Posterior vena cava (tissue), 2 donors: ENCODE results near the gene APOBEC4. TPM values are rescaled to one million over a fixed set of nuclear protein-coding genes. Genes with fewer than 3 reads are reported as not detected.
"Not testable (repeated sequence)": the region's sequence is repeated elsewhere in the genome, so short reads cannot be mapped to it uniquely, and the experiment has no call there.

ENCODE experiments used
- DNase-seq: peaks from one replicate; pipeline ENCODE4 v3.0.0-alpha.2; 2020; ENCODE audit warnings: low spot score
- intact Hi-C, 2 donors: fragments of 100-400 bp; cut with DNase I; formaldehyde crosslinking; loops; one replicate each; pipeline versions ENCODE4 v1.14.1 to v1.14.2; 2022 to 2023
- long read RNA-seq, 2 donors: library from polyadenylated mRNA; unstranded; transcript quantifications; one replicate each; pipeline ENCODE4 v2.0.0, GENCODE V29; 2020 to 2021
- total RNA-seq, 2 donors: library from RNA; stranded (reverse); fragmentation: NEBNext Ultra II Directional; extraction: Animal tissue kit (Norgen Biotek cat#: 25700); gene quantifications; one replicate each; pipeline ENCODE4 v1.2.1, GENCODE V29; 2021
- donor health status: DM: yes; HTN: yes; CAD: no.
- donor health status: DM: yes; HTN: yes; CAD: no.

Gene APOBEC4, protein sequence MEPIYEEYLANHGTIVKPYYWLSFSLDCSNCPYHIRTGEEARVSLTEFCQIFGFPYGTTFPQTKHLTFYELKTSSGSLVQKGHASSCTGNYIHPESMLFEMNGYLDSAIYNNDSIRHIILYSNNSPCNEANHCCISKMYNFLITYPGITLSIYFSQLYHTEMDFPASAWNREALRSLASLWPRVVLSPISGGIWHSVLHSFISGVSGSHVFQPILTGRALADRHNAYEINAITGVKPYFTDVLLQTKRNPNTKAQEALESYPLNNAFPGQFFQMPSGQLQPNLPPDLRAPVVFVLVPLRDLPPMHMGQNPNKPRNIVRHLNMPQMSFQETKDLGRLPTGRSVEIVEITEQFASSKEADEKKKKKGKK
- not detected for total RNA-seq
- long read RNA-seq, donor 1, result 0 reads
- long read RNA-seq, donor 2, result 0 reads

GRCh38 chr1:183652547-183653461 is at the start of gene APOBEC4:
Gene APOBEC4 (minus strand): TSS chr1:183653316. CDS start chr1:183648781, 4,535 bp downstream.
- intact Hi-C loops, result loop anchor here in 1 of 2 donors (5.0 kb wide), 1 partner anchor 264 kb away; no protein-coding TSS in a partner anchor
- no peak for DNase-seq

DNA sequence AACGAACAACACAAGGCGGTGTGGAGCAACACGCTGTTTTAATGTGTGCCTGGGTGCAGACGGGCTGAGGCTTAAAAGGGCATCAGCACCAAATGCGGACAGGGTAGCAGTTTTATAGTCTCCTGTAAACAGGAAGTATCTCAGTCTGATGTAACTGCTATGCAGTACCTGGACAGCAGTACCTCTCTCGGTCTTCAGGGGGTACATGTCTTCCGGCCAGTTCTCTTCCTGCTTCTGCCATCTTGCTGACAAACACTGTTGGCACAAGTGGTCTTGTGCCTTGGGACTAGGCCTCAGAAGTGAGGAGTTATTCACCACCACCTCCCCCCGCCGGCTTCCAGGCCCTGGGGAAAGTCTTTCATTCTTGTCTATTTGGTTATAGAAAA is 49.7 kb upstream of the APOBEC4 start:
- intact Hi-C loops, result no loop called here
- DNase-seq, result no peak

- DNase-seq, result no peak
- intact Hi-C loops, result no loop called here
Observed at GRCh38 chr1:183702087-183702812, 49.1 kb upstream of the APOBEC4 start.

GRCh38 chr1:183699616-183700160 is 46.6 kb upstream of the APOBEC4 start:
- no peak for DNase-seq
- intact Hi-C loops, result no loop called here

GRCh38 chr1:183697814-183698590 is 44.9 kb upstream of the APOBEC4 start:
- intact Hi-C loops, result no loop called here

GRCh38 chr1:183696981-183697380 is 43.9 kb upstream of the APOBEC4 start:
- DNase-seq, result no peak
- intact Hi-C loops, result no loop called here

More at GRCh38 chr1:183697814-183698590, 44.9 kb upstream of the APOBEC4 start:
- DNase-seq, result no peak

DNA sequence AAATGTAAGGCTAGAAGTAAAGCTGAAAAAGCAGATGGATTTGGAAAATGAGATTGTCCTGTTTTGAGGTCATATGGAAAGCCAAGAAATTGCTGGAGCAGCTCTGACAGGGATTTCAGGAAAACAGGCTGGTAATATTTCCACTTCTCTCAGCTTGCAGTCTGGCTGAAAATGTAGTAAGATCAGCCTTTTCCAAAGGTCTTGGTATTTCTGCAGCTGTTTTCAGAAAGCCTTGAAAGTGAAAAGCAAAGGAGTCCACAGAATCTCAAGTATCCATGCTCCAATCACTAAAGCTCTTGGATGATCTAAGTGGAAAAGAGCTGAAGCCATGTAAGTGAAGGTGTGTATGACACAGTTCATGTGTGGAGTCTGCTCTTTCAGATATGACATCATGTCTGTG is 41.6 kb upstream of the APOBEC4 start:
- DNase-seq, result no peak
- intact Hi-C loops, result no loop called here

DNA sequence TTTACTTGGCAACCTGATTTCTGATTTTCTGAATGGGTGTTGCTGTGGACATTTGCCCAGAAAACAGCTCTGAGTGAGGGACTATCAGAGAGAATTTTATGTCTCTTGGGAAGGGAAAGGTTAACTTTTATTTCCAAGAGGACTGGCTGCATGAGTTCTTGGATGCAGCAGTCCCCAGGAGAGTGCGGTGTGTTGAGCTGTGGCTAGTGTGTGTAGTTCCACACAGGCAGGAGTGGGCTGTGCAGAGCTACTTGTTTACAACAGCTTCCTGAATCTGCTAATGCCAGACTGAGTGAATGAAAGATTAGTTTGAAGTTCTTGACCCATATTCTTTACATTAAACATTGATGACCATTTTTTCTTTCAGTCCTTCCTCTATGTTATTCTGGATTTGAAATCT is 41.0 kb upstream of the APOBEC4 start:
- intact Hi-C loops, result no loop called here
- no peak for DNase-seq

GRCh38 chr1:183693521-183693920 is 40.4 kb upstream of the APOBEC4 start:
- intact Hi-C loops, result no loop called here
- DNase-seq, result no peak

DNA sequence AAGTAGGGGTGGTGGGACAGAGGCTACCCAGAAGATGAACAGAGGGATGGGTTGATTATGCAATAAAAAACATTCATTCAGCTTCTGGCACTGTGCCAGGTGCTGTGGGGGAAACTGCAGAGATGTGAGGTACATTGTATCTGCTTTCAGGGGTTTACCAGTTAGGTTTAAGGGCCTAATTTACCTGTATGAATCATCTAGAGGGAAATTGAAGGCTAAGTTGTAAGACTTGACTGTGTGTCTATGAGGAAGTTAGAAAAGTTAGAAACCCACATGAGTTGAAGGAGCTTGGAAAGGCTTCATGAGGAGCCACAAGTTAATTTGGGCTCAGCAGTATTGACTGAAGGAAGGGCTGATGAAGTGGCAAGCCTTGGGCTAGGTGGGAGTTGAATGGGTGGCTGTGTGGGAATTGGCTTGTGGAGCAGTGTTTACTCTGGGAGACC is 36.7 kb upstream of the APOBEC4 start:
- no peak for DNase-seq
- intact Hi-C loops, result no loop called here

GRCh38 chr1:183688341-183689060 is 35.4 kb upstream of the APOBEC4 start:
- intact Hi-C loops, result no loop called here
- DNase-seq, result no peak

- intact Hi-C loops, result no loop called here
Observed at GRCh38 chr1:183687546-183688304, 34.6 kb upstream of the APOBEC4 start.

DNA sequence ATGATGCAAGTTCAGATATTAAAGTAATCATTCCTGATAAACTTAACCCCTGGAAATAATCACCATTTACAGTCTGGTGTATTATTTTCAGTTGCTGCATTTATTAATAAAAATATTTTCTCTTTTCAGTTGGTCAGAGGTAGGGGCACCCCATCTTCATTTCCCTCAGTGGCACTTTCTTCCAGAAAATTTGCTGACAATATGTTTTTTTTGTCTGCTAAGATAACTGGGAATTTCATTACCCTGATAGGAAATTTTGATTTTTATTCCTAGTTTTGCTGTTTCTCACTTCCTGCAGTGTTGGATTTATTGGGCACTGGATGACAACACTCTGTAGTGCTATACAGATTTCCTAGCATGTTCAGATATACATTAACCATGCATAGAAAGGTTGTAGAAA is 33.1 kb upstream of the APOBEC4 start:
- intact Hi-C loops, result no loop called here
- no peak for DNase-seq

More at GRCh38 chr1:183687546-183688304, 34.6 kb upstream of the APOBEC4 start:
- no peak for DNase-seq

DNA sequence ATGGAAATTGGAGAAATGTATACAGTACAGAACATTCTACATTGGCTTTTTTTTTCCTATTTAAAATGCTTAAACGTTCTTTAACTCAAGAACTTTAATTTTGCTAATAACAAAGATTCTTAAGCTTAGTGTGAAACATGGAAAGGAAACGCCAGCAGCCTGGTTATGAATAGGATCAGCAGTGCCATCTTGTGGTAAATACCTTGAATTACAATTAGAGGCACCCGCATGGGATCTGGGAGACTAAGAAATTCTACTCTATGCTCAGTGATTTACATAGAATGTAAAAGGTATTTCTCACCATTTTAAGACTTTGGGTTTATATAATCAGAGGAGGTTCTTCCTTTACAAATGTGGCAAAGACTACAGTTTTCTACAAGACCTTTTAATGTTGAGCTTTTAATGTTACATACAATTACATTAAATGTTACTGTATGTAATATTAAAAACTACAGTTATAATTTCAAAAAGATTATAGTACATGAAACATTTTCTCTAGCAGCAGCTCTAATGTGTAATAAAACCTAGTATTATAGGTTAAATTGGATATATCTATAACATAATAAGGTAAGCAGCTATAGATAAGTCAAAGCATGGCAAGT is 32.1 kb upstream of the APOBEC4 start:
- intact Hi-C loops, result no loop called here
- DNase-seq, result no peak

GRCh38 chr1:183679363-183679762 is 26.2 kb upstream of the APOBEC4 start:
- DNase-seq, intact Hi-C loops: not testable (repeated sequence)

DNA sequence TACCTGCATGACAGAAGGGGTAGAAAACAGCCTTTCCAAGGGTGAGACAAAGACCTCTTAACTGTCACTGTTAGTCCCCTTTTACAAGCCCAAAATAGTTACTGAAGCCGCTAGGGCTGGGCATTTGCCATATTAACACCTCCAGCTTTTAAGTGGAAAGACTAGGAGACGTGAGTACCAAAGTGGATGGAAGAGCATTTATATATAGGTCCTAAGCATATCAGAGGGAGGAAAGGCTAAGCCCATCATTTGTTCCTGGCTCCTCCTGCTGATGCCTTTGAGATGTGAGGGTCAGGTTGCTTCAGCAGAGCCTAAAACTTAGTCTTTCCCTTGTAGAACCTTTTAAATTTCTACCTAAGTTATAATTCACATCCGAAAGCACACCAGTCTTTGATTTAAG is 25.7 kb upstream of the APOBEC4 start:
- intact Hi-C loops, result no loop called here
- no peak for DNase-seq
